SK-N-SH (cell line): ENCODE data around the gene KNSTRN. TPM values are rescaled to one million over a fixed set of nuclear protein-coding genes. Genes with fewer than 3 reads are reported as not detected.

Source experiments
- CTCF ChIA-PET: fragments of 300-600, 350-600 bp; formaldehyde crosslinking; extraction: SDS; loops from one replicate; lab custom pipeline; 2021; lab: Yijun Ruan, JAX
- POLR2A ChIA-PET: fragments of 350-600 bp; sonication (Branson Sonifier 250); formaldehyde crosslinking; extraction: SDS; loops from one replicate; lab custom pipeline; 2020; ENCODE audit warnings: antibody characterized with exemption, inconsistent platforms; lab: Yijun Ruan, JAX
- DNase-seq: peaks from one replicate; pipeline ENCODE4 v3.0.0; 2012
- H2AFZ ChIP-seq: fragments of 200-600 bp; sonication (generic); 2 replicates; pipeline ENCODE4 v1.8.1; 2016; ENCODE audit warnings: antibody characterized with exemption, mild to moderate bottlenecking, low read depth
- H3F3A ChIP-seq: fragments of 200-600 bp; sonication (generic); replicated peaks from 2 replicates; pipeline ENCODE3; 2016; ENCODE audit warnings: antibody characterized with exemption, mild to moderate bottlenecking; ENCODE audit not compliant: insufficient read depth
- H3K27ac ChIP-seq, 2 experiments: fragments of 200-500 bp in 1 of 2; fragments of 200-600 bp in 1 of 2; sonication (Bioruptor generic) in 1 of 2; sonication (generic), shearing (Covaris generic) in 1 of 2; 2 replicates each; pipeline versions ENCODE4 v1.5.1 to v1.6.1; 2014 to 2016; ENCODE audit warnings: low read depth in 2 of 2, inconsistent platforms in 1 of 2, low read length in 1 of 2, mild to moderate bottlenecking in 1 of 2, mixed read lengths in 1 of 2
- H3K27me3 ChIP-seq: fragments of 200-600 bp; sonication (generic), shearing (Covaris generic); 2 replicates; pipeline ENCODE4 v1.6.1; 2016; ENCODE audit warnings: mixed run types; ENCODE audit not compliant: insufficient read depth
- H3K36me3 ChIP-seq, 2 experiments: fragments of 200-500 bp in 1 of 2; fragments of 200-600 bp in 1 of 2; sonication (Bioruptor generic) in 1 of 2; sonication (generic) in 1 of 2; replicated peaks in 1 of 2; 2 replicates each; pipeline versions ENCODE3 to v1.5.1; 2014 to 2016; ENCODE audit warnings: low read length in 1 of 2, mild to moderate bottlenecking in 1 of 2; ENCODE audit not compliant: insufficient read depth in 2 of 2, control insufficient read depth in 1 of 2
- H3K4me1 ChIP-seq, 2 experiments: fragments of 200-500 bp in 1 of 2; fragments of 200-600 bp in 1 of 2; sonication (Bioruptor generic) in 1 of 2; sonication (generic), shearing (Covaris generic) in 1 of 2; 2 replicates each; pipeline versions ENCODE4 v1.5.1 to v1.6.1; 2014 to 2016; ENCODE audit warnings: low read depth in 1 of 2, low read length in 1 of 2, mixed run types in 1 of 2; ENCODE audit not compliant: insufficient read depth in 2 of 2, control insufficient read depth in 1 of 2
- H3K4me2 ChIP-seq: fragments of 200-600 bp; sonication (generic), shearing (Covaris generic); 2 replicates; pipeline ENCODE4 v1.6.1; 2017; ENCODE audit warnings: mixed run types
- H3K4me3 ChIP-seq, 2 experiments: fragments of 200-500 bp in 1 of 2; fragments of 200-600 bp in 1 of 2; sonication (Bioruptor generic) in 1 of 2; sonication (generic), shearing (Covaris generic) in 1 of 2; 2 replicates each; pipeline versions ENCODE4 v1.5.1 to v1.8.1; 2014 to 2016; ENCODE audit warnings: low read depth in 2 of 2, inconsistent platforms in 1 of 2, low read length in 1 of 2, mild to moderate bottlenecking in 1 of 2, mixed read lengths in 1 of 2, moderate library complexity in 1 of 2
- H3K79me2 ChIP-seq: fragments of 200-600 bp; sonication (generic); 2 replicates; pipeline ENCODE4 v1.8.1; 2017; ENCODE audit warnings: mild to moderate bottlenecking; ENCODE audit not compliant: insufficient read depth
- H3K9ac ChIP-seq: fragments of 200-600 bp; sonication (generic); 2 replicates; pipeline ENCODE4 v1.6.1; 2017; ENCODE audit warnings: mixed run types
- H3K9me2 ChIP-seq: fragments of 200-600 bp; sonication (generic); 2 replicates; pipeline ENCODE4 v1.6.1; 2017; ENCODE audit warnings: mixed run types
- H3K9me3 ChIP-seq: fragments of 200-600 bp; sonication (generic); 2 replicates; pipeline ENCODE4 v1.6.1; 2017; ENCODE audit warnings: mixed run types, mild to moderate bottlenecking, moderate library complexity
- H4K20me1 ChIP-seq: fragments of 200-600 bp; sonication (generic); 2 replicates; pipeline ENCODE4 v1.6.1; 2017; ENCODE audit warnings: mild to moderate bottlenecking, mixed run types; ENCODE audit not compliant: insufficient read depth
- CHD2 ChIP-seq: fragments of 150-350 bp; IDR thresholded peaks from 2 replicates; pipeline ENCODE4 v1.6.1; 2018; ENCODE audit warnings: low read length; ENCODE audit not compliant: partially characterized antibody
- FOSL2 ChIP-seq: IDR thresholded peaks from 2 replicates; pipeline ENCODE4 v1.4.0; 2012; ENCODE audit warnings: low read depth, mild to moderate bottlenecking, moderate library complexity, borderline replicate concordance
- FOXJ3 ChIP-seq: sonication (generic); formaldehyde crosslinking; IDR thresholded peaks from 2 replicates; pipeline ENCODE4 v1.5.1; 2020; ENCODE audit warnings: mild to moderate bottlenecking, missing genetic modification reagents
- GATA2 ChIP-seq: sonication (generic); formaldehyde crosslinking; IDR thresholded peaks from 2 replicates; pipeline ENCODE4 v1.5.0; 2020; ENCODE audit warnings: mild to moderate bottlenecking, missing genetic modification reagents
- POLR2AphosphoS5 ChIP-seq: IDR thresholded peaks from 2 replicates; pipeline ENCODE4 v1.6.1; 2012; ENCODE audit warnings: low read depth, low read length
- RAD21 ChIP-seq: IDR thresholded peaks from 2 replicates; pipeline ENCODE4 v1.6.1; 2012; ENCODE audit warnings: mild to moderate bottlenecking, low read length
- RCOR1 ChIP-seq: fragments of 150-350 bp; IDR thresholded peaks from 2 replicates; pipeline ENCODE4 v1.6.1; 2017; ENCODE audit warnings: antibody characterized with exemption, low read length
- RFX5 ChIP-seq: IDR thresholded peaks from 2 replicates; pipeline ENCODE4 v1.6.1; 2012; ENCODE audit warnings: mild to moderate bottlenecking, improper control_type of control experiment, low read length
- RXRA ChIP-seq: IDR thresholded peaks from 2 replicates; pipeline ENCODE4 v1.4.0; 2012; ENCODE audit warnings: low read depth, mild to moderate bottlenecking, borderline replicate concordance
- SIN3A ChIP-seq: IDR thresholded peaks from 2 replicates; pipeline ENCODE4 v1.6.1; 2012; ENCODE audit warnings: low read depth, mild to moderate bottlenecking, low read length, moderate library complexity, borderline replicate concordance
- SMC3 ChIP-seq: IDR thresholded peaks from 2 replicates; pipeline ENCODE4 v1.6.1; 2012; ENCODE audit warnings: low read depth, low read length, improper control_type of control experiment
- TAF1 ChIP-seq: IDR thresholded peaks from 2 replicates; pipeline ENCODE4 v1.6.1; 2012; ENCODE audit warnings: low read depth, mild to moderate bottlenecking, low read length, moderate library complexity, borderline replicate concordance
- TCF12 ChIP-seq: IDR thresholded peaks from 2 replicates; pipeline ENCODE4 v1.4.0; 2012
- WGBS: methylation state at CpG from one replicate; pipeline ENCODE4 v1.1.6; 2017; ENCODE audit warnings: low lambda C conversion rate; 5-methylcytosine and 5-hydroxymethylcytosine counted together
- polyA plus RNA-seq, 3 experiments: library from polyadenylated mRNA; depleted of rRNA; stranded (reverse); fragments of >200 nt; gene quantifications; 2 replicates each; pipeline ENCODE4 v1.2.3, GENCODE V29; 2012
- TF ChIP-seq, protein P1 (sequence below): IDR thresholded peaks from 2 replicates; pipeline ENCODE4 v1.6.1; 2012; ENCODE audit warnings: mild to moderate bottlenecking, low read depth, low read length, moderate library complexity
- TF ChIP-seq, protein P2 (sequence below): IDR thresholded peaks from 2 replicates; pipeline ENCODE4 v1.4.0; 2012; ENCODE audit warnings: low read depth
- TF ChIP-seq, protein P3 (sequence below): fragments of 150-350 bp; IDR thresholded peaks from 2 replicates; pipeline ENCODE4 v1.6.1; 2017; ENCODE audit warnings: antibody characterized with exemption, low read length, low read depth, borderline replicate concordance

KNSTRN gene
- polyA plus RNA-seq, 1 of the 3 experiments (the other 2 are of a cell fraction), result 25.5 TPM

DNA sequence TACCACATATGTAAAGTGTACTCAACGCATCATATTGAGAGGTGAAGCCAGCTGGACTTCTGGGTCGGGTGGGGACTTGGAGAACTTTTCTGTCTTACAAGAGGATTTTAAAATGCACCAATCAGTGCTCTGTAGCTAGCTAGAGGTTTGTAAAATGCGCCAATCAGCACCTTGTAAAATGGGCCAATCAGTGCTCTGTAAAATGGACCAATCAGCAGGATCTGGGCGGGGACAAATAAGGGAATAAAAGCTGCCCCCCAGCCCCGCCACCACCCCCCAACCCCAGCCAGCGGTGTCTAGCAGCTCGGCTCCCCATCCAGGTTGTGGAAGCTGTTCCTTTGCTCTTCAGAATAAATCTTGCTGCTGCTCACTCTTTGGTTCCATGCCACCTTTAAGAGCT, 16.8 kb downstream of the KNSTRN start:
- H3K27ac ChIP-seq, result no peak overlapping the region
- DNase-seq, result no peak
- no peaks in the 10 kb centered on the region for H3K9me3 ChIP-seq
- H3K9me2 ChIP-seq, result no peaks in the 10 kb centered on the region
- no peaks in the 10 kb centered on the region for H3K27me3 ChIP-seq
- H3K4me1 ChIP-seq, result no peaks in the 10 kb centered on the region
- H3K4me2 ChIP-seq, result no peak overlapping the region
- peaks cover 0 to under 1% of the 10 kb centered on the region in 2 experiments for H3K36me3 ChIP-seq
- H3F3A ChIP-seq, result peaks cover 5% of the 10 kb centered on the region
- no peak overlapping the region for H3K9ac ChIP-seq
- H3K4me3 ChIP-seq, result no peak overlapping the region
- 82% methylated on average over 7 of the region's 7 CpGs for WGBS
- no peaks in the 10 kb centered on the region for H3K79me2 ChIP-seq
- H4K20me1 ChIP-seq, result no peaks in the 10 kb centered on the region
- CTCF ChIA-PET, result interaction anchor here (1.0 kb wide), 2 partner anchors 40 to 119 kb away, joined by 3 read pairs; no protein-coding TSS in a partner anchor
- TF ChIP-seq TCF12, result no peak
- TF ChIP-seq, protein P1, sequence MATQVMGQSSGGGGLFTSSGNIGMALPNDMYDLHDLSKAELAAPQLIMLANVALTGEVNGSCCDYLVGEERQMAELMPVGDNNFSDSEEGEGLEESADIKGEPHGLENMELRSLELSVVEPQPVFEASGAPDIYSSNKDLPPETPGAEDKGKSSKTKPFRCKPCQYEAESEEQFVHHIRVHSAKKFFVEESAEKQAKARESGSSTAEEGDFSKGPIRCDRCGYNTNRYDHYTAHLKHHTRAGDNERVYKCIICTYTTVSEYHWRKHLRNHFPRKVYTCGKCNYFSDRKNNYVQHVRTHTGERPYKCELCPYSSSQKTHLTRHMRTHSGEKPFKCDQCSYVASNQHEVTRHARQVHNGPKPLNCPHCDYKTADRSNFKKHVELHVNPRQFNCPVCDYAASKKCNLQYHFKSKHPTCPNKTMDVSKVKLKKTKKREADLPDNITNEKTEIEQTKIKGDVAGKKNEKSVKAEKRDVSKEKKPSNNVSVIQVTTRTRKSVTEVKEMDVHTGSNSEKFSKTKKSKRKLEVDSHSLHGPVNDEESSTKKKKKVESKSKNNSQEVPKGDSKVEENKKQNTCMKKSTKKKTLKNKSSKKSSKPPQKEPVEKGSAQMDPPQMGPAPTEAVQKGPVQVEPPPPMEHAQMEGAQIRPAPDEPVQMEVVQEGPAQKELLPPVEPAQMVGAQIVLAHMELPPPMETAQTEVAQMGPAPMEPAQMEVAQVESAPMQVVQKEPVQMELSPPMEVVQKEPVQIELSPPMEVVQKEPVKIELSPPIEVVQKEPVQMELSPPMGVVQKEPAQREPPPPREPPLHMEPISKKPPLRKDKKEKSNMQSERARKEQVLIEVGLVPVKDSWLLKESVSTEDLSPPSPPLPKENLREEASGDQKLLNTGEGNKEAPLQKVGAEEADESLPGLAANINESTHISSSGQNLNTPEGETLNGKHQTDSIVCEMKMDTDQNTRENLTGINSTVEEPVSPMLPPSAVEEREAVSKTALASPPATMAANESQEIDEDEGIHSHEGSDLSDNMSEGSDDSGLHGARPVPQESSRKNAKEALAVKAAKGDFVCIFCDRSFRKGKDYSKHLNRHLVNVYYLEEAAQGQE, result no peak
- TF ChIP-seq, protein P2, sequence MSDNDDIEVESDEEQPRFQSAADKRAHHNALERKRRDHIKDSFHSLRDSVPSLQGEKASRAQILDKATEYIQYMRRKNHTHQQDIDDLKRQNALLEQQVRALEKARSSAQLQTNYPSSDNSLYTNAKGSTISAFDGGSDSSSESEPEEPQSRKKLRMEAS, result no peak
- TF ChIP-seq SIN3A, result no peak
- TF ChIP-seq, protein P3, sequence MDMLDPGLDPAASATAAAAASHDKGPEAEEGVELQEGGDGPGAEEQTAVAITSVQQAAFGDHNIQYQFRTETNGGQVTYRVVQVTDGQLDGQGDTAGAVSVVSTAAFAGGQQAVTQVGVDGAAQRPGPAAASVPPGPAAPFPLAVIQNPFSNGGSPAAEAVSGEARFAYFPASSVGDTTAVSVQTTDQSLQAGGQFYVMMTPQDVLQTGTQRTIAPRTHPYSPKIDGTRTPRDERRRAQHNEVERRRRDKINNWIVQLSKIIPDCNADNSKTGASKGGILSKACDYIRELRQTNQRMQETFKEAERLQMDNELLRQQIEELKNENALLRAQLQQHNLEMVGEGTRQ, result no peak
- no peak for TF ChIP-seq RCOR1
- POLR2A ChIA-PET, result interaction anchor here (1.1 kb wide), 1 partner anchor 10 kb away, joined by 3 read pairs; no protein-coding TSS in a partner anchor
- H2AFZ ChIP-seq, result no peak overlapping the region

DNA sequence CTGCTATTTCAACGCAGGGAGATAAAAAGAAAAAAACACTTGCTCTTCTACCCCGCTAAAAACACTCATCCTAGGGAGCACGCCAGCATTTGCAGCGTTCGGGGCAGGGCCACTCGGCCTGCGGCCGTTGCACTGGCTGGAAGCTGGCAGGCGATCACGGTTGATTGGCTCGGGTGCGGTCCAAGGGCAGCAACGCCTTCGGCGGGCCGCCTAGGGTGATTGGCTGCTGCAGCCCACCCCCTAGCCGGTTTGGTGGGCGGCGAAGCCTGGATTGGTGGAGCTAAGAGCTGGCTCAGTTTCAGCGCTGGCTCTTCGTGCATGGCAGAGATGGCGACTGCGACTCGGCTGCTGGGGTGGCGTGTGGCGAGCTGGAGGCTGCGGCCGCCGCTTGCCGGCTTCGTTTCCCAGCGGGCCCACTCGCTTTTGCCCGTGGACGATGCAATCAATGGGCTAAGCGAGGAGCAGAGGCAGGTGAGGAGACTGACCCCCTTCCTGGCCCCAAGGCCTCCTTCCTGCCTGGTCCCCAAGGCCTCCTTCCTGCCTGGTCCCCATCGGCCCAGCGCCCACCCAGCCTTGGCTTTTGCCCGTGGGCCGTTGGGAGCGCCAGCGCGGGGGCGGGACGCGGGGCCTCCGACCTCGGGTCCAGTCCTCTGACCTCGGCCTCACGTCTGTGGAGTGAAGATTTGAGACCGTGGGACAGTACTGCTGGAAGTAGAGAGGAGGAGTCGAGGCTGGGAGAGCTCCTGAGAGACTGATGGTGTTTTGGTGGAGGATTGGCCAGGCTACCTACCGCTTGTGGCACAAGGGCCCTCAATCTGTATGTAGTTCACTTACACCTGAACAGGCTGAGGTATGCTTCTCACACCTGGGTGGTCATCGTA, 23.2 kb downstream of the KNSTRN start, which contains the start of gene IVD:
Gene IVD (plus strand): TSS at position 295 of the 881 bp plus-strand sequence. CDS start 33 bp downstream, at position 328.
- H3K9ac ChIP-seq, result peak within 1 kb of the TSS; percentile 85
- peaks cover 9 to 13% of the 10 kb centered on the region in 2 experiments; a peak in 1 of 4 replicates for H3K4me1 ChIP-seq
- no peaks in the 10 kb centered on the region for H3K9me3 ChIP-seq
- peak within 1 kb of the TSS; percentile 44 to 80 for H3K27ac ChIP-seq
- peak within 1 kb of the TSS; percentile 93 for H2AFZ ChIP-seq
- no peaks in the 10 kb centered on the region for H3K9me2 ChIP-seq
- H3K27me3 ChIP-seq, result no peaks in the 10 kb centered on the region
- POLR2A ChIA-PET, result interaction anchor here (0.5 to 4.5 kb wide), 13 partner anchors 9 to 201 kb away, joined by 3 to 22 read pairs (median 4); partner anchors contain the start of genes CCDC9B, CHST14 and KNSTRN
- 8% methylated on average over 27 of the region's 54 CpGs for WGBS
- peaks cover 23% of the 10 kb centered on the region for H3K79me2 ChIP-seq
- DNase-seq, result peak; percentile 100
- peaks cover 21 to 23% of the 10 kb centered on the region in 2 experiments for H3K36me3 ChIP-seq
- H4K20me1 ChIP-seq, result no peaks in the 10 kb centered on the region
- peak within 1 kb of the TSS; percentile 97 for H3K4me2 ChIP-seq
- no peaks in the 10 kb centered on the region for H3F3A ChIP-seq
- CTCF ChIA-PET, result interaction anchor here (0.7 to 3.6 kb wide), 10 partner anchors 14 to 127 kb away, joined by 3 to 21 read pairs (median 3); partner anchors contain the start of genes ANKRD63, CCDC9B, DISP2 and KNSTRN
- H3K4me3 ChIP-seq, result peak within 1 kb of the TSS; percentile 82 to 99
- TF ChIP-seq RAD21 (0 out of 2 replicates have a peak, but pooled peaks have one; percentile 8), FOXJ3 (no peak), RCOR1 (no peak), CHD2 (peak; percentile 68), POLR2AphosphoS5 (peak; percentile 88), FOSL2 (no peak), RXRA (no peak), TAF1 (peak; percentile 79), SMC3 (no peak), GATA2 (CRISPR knock-in tag) (no peak), TCF12 (no peak), RFX5 (peak; percentile 82)
- TF ChIP-seq, protein P1, result no peak
